ENCODE data around the gene CEP104. TPM values are rescaled to one million over a fixed set of nuclear protein-coding genes. Genes with fewer than 3 reads are reported as not detected.

CEP104 gene
- total and polyA plus RNA-seq, 2 donors (not counting 1 experiment from before 2014, with no cell fraction given) = 27.7 to 71.8 TPM

- H3K27ac ChIP-seq (ENCODE audit: low read length in 2 of 2) = peak overlapping the region; percentile 33 to 55
- peak overlapping the region; percentile 64 for H3K9ac ChIP-seq (ENCODE audit: low read length)
- Mint-ChIP-seq H3K4me1 (peaks cover 22% of the 10 kb centered on the region), H3K27me3 (peaks cover 7% of the 10 kb centered on the region), H3K9me3 (ENCODE audit: insufficient read depth) (no peaks in the 10 kb centered on the region), H3K27ac (no peak overlapping the region), H3K4me3 (peak overlapping the region; percentile 84)
- peak overlapping the region in 4 of 5 experiments; percentile 53 to 71 (median 64) for H3K4me3 ChIP-seq (ENCODE audit: control extremely low read depth in 1 of 5, extremely low read depth in 1 of 5, insufficient read depth in 1 of 5, low read depth in 2 of 5, low read length in 4 of 5)
- H3K4me2 ChIP-seq (replicated peaks; ENCODE audit: low read depth, low read length, poor library complexity, severe bottlenecking) = peak overlapping the region; percentile 97
- no peaks in the 10 kb centered on the region for H4K20me1 ChIP-seq (ENCODE audit: control insufficient read depth, insufficient read depth, low read length, poor library complexity, severe bottlenecking)
- H3K36me3 ChIP-seq (replicated peaks in 1 of 2; ENCODE audit: control extremely low read depth in 1 of 2, control insufficient read depth in 1 of 2, extremely low read depth in 1 of 2, insufficient read depth in 2 of 2, low read length in 1 of 2) = no peaks in the 10 kb centered on the region
- POLR2A ChIA-PET = no interaction called here
- DNase-seq (no peak), ATAC-seq (ENCODE audit: low read depth) (no peak)
- TF ChIP-seq, protein P1, sequence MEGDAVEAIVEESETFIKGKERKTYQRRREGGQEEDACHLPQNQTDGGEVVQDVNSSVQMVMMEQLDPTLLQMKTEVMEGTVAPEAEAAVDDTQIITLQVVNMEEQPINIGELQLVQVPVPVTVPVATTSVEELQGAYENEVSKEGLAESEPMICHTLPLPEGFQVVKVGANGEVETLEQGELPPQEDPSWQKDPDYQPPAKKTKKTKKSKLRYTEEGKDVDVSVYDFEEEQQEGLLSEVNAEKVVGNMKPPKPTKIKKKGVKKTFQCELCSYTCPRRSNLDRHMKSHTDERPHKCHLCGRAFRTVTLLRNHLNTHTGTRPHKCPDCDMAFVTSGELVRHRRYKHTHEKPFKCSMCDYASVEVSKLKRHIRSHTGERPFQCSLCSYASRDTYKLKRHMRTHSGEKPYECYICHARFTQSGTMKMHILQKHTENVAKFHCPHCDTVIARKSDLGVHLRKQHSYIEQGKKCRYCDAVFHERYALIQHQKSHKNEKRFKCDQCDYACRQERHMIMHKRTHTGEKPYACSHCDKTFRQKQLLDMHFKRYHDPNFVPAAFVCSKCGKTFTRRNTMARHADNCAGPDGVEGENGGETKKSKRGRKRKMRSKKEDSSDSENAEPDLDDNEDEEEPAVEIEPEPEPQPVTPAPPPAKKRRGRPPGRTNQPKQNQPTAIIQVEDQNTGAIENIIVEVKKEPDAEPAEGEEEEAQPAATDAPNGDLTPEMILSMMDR (IDR thresholded peaks at IDR 0.05) = no peak
- 66% methylated on average over 22 of the region's 32 CpGs for WGBS (ENCODE audit: insufficient coverage)
- H3K79me2 ChIP-seq (ENCODE audit: control insufficient read depth, insufficient read depth, low read length) = no peaks in the 10 kb centered on the region
- peak overlapping the region; percentile 85 for H2AFZ ChIP-seq (ENCODE audit: insufficient read depth, low read depth, low read length, poor library complexity, severe bottlenecking)
- CTCF ChIA-PET = interaction anchor here (1.2 kb wide), 1 partner anchor 47 kb away, joined by 4 read pairs; no protein-coding TSS in a partner anchor
- intact Hi-C loops (cut with micrococcal nuclease) = loop anchor here (1.0 to 2.0 kb wide), 5 partner anchors 24 to 241 kb away; partner anchors contain the start of genes CEP104, DFFB and LRRC47
- H3K9me3 ChIP-seq (ENCODE audit: control extremely low read depth in 1 of 3, control insufficient read depth in 2 of 3, insufficient read depth in 1 of 3, low read length in 2 of 3) = no peaks in the 10 kb centered on the region
- H3K4me1 ChIP-seq (ENCODE audit: control insufficient read depth in 2 of 2, insufficient read depth in 2 of 2, low read length in 2 of 2) = peaks cover 19 to 33% of the 10 kb centered on the region in 2 donors
- H3K27me3 ChIP-seq (replicated peaks in 1 of 4; ENCODE audit: control extremely low read depth in 1 of 4, control insufficient read depth in 3 of 4, insufficient read depth in 4 of 4, low read length in 3 of 4) = no peaks in the 10 kb centered on the region
These were observed 85.6 kb downstream of the CEP104 start for GRCh38 chr1:3771108-3772026.

GRCh38 chr1:3770047-3770765, 86.8 kb downstream of the CEP104 start:
- POLR2A ChIA-PET = no interaction called here
- intact Hi-C loops (cut with micrococcal nuclease) = no loop called here

More at GRCh38 chr1:3770047-3770765, 86.8 kb downstream of the CEP104 start:
- Mint-ChIP-seq H3K9me3 (ENCODE audit: insufficient read depth) (no peaks in the 10 kb centered on the region), H3K4me3 (peak overlapping the region; percentile 55), H3K27me3 (peaks cover 16% of the 10 kb centered on the region), H3K27ac (no peak overlapping the region), H3K4me1 (peaks cover 13% of the 10 kb centered on the region)
- Histone ChIP-seq H3K4me2 (replicated peaks; ENCODE audit: low read depth, low read length, poor library complexity, severe bottlenecking) (no peak overlapping the region), H3K27me3 (replicated peaks in 1 of 4; ENCODE audit: control extremely low read depth in 1 of 4, control insufficient read depth in 3 of 4, insufficient read depth in 4 of 4, low read length in 3 of 4) (no peaks in the 10 kb centered on the region), H3K36me3 (replicated peaks in 1 of 2; ENCODE audit: control extremely low read depth in 1 of 2, control insufficient read depth in 1 of 2, extremely low read depth in 1 of 2, insufficient read depth in 2 of 2, low read length in 1 of 2) (no peaks in the 10 kb centered on the region), H3K4me1 (ENCODE audit: control insufficient read depth in 2 of 2, insufficient read depth in 2 of 2, low read length in 2 of 2) (peaks cover 14 to 24% of the 10 kb centered on the region in 2 donors), H3K9ac (ENCODE audit: low read length) (no peak overlapping the region), H3K9me3 (ENCODE audit: control extremely low read depth in 1 of 3, control insufficient read depth in 2 of 3, insufficient read depth in 1 of 3, low read length in 2 of 3) (no peaks in the 10 kb centered on the region), H3K79me2 (ENCODE audit: control insufficient read depth, insufficient read depth, low read length) (no peaks in the 10 kb centered on the region), H3K27ac (ENCODE audit: low read length in 2 of 2) (no peak overlapping the region), H2AFZ (ENCODE audit: insufficient read depth, low read depth, low read length, poor library complexity, severe bottlenecking) (no peak overlapping the region), H3K4me3 (ENCODE audit: control extremely low read depth in 1 of 5, extremely low read depth in 1 of 5, insufficient read depth in 1 of 5, low read depth in 2 of 5, low read length in 4 of 5) (no peak overlapping the region), H4K20me1 (ENCODE audit: control insufficient read depth, insufficient read depth, low read length, poor library complexity, severe bottlenecking) (no peaks in the 10 kb centered on the region)
- no peak for DNase-seq
- ATAC-seq (ENCODE audit: low read depth) = no peak
- CTCF ChIA-PET = no interaction called here
- TF ChIP-seq, protein P1 (IDR thresholded peaks at IDR 0.05) = no peak
- TF ChIP-seq EZH2 (IDR thresholded peaks at IDR 0.05; ENCODE audit: borderline replicate concordance, insufficient read depth, low read depth, low read length, poor library complexity, severe bottlenecking) = no peak
- WGBS (ENCODE audit: insufficient coverage) = 93% methylated on average over 15 of the region's 16 CpGs
